ENCODE data around the gene SHROOM1. TPM values are rescaled to one million over a fixed set of nuclear protein-coding genes. Genes with fewer than 3 reads are reported as not detected.

SHROOM1 gene
- total and polyA plus RNA-seq, 9 of the 15 experiments (the other 6 are each of a cell fraction or from before 2014, with no cell fraction given) = 0.44 to 26.5 (median 11.9) TPM

DNA sequence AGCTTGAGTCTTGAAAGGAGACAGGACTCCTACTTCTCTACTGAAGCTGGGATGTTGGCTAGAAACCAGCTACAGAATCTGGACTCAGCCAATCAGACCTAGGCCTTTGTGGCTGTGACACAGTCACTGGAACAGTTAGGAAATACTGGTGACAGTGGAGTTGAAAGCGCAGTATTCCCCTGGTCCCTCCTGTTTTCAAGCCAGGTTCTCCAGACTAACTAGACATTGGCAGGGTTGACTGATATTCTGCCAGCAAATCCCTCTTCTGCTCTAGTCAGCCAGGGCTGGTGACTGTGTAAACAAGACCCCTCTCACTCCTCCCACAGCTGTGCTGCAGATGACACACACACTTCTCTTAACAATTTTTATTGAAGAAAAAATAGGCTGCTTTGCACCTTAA lies 8.7 kb downstream of the SHROOM1 start:
- H3K4me1 ChIP-seq (replicated peaks in 1 of 2; ENCODE audit: control insufficient read depth in 2 of 2, insufficient read depth in 2 of 2, low read length in 2 of 2) = peaks cover 2 to 21% of the 10 kb centered on the region in 2 experiments; a peak in 3 of 5 replicates
- no peak overlapping the region for H3K4me3 ChIP-seq
- no peak overlapping the region for H3K4me2 ChIP-seq (ENCODE audit: insufficient read depth, low read length)
- BruUV-seq (replicated peaks) = no TSS peak
- ChIA-PET POLR2A (interaction anchor here (0.6 to 2.6 kb wide), 5 partner anchors 7 to 67 kb away, joined by 3 to 17 read pairs (median 4); partner anchors contain the start of gene SHROOM1), CTCF (ENCODE audit: low intra/inter-chr PET ratio) (interaction anchor here (0.6 kb wide), 1 partner anchor 67 kb away, joined by 3 read pairs; no protein-coding TSS in a partner anchor)
- H3K79me2 ChIP-seq (ENCODE audit: control insufficient read depth, insufficient read depth, low read length) = no peaks in the 10 kb centered on the region
- in situ Hi-C loops (cut with MboI) (no loop called here), intact Hi-C loops (cut with micrococcal nuclease) (loop anchor here (2.0 to 5.0 kb wide), 3 partner anchors 43 to 229 kb away; no protein-coding TSS in a partner anchor)
- TF ChIP-seq, protein P1, sequence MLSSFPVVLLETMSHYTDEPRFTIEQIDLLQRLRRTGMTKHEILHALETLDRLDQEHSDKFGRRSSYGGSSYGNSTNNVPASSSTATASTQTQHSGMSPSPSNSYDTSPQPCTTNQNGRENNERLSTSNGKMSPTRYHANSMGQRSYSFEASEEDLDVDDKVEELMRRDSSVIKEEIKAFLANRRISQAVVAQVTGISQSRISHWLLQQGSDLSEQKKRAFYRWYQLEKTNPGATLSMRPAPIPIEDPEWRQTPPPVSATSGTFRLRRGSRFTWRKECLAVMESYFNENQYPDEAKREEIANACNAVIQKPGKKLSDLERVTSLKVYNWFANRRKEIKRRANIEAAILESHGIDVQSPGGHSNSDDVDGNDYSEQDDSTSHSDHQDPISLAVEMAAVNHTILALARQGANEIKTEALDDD (IDR thresholded peaks at IDR 0.05) = no peak
- TF ChIP-seq BRD9 (IDR thresholded peaks at IDR 0.05; ENCODE audit: low read depth, partially characterized antibody) = no peak
- no peak for TF ChIP-seq PHB (CRISPR knock-in tag; IDR thresholded peaks at IDR 0.05)
- no peak for TF ChIP-seq SPI1 (IDR thresholded peaks at IDR 0.05; ENCODE audit: borderline replicate concordance, low read depth, low read length)
- no peak for TF ChIP-seq TEAD4 (IDR thresholded peaks at IDR 0.05; ENCODE audit: low read length)
- TF ChIP-seq TEAD4 (CRISPR knock-in tag; IDR thresholded peaks at IDR 0.05; ENCODE audit: borderline replicate concordance) = no peak
- peak in 1 of 2 experiments; percentile 72; a peak in 1 of 4 replicates for TF ChIP-seq FOXA3 (CRISPR knock-in tag; conservative IDR thresholded peaks at IDR 0.05 in 1 of 2, IDR thresholded peaks at IDR 0.05 in 1 of 2)
- peak overlapping the region in 1 of 2 experiments; percentile 42; a peak in 1 of 4 replicates for H3K9ac ChIP-seq (ENCODE audit: insufficient read depth in 1 of 2, low read depth in 2 of 2, low read length in 2 of 2)
- H4K20me1 ChIP-seq (replicated peaks; ENCODE audit: control insufficient read depth, insufficient read depth, low read length) = no peaks in the 10 kb centered on the region
- no peak overlapping the region for H2AFZ ChIP-seq (ENCODE audit: low read depth, low read length)
- H3K36me3 ChIP-seq (ENCODE audit: control insufficient read depth, insufficient read depth, low read length) = peaks cover 36% of the 10 kb centered on the region; the same call in 2 of the 3 replicates
- ATAC-seq (peak; percentile 5), FAIRE-seq (peak; percentile 64), DNase-seq (ENCODE audit: extremely low read depth in 1 of 4, low spot score in 3 of 4) (no peak)
- WGBS (ENCODE audit: insufficient coverage, low coverage, missing lambda C conversion rate) = 75% methylated on average over 1 of the region's 1 CpG
- no peaks in the 10 kb centered on the region for H3K9me3 ChIP-seq (replicated peaks; ENCODE audit: control insufficient read depth, insufficient read depth, low read depth, low read length)
- H3K27me3 ChIP-seq (ENCODE audit: control insufficient read depth in 2 of 2, insufficient read depth in 2 of 2, low read length in 2 of 2) = no peaks in the 10 kb centered on the region
- H3K9me1 ChIP-seq (ENCODE audit: control insufficient read depth, insufficient read depth, low read length) = no peaks in the 10 kb centered on the region
- H3K27ac ChIP-seq (ENCODE audit: extremely low read depth, low read depth, low read length) = no peak overlapping the region

All from K562 (cell line).